Ramos (cell line): Measurements from ENCODE around the gene PPP1R12C.

Experiments
- in situ Hi-C: fragments of 300-500 bp; cut with MboI; formaldehyde crosslinking; loops from one replicate; pipeline ENCODE4 v1.14.3; 2022; ENCODE audit warnings: low sequenced_read_pairs; ENCODE audit not compliant: unreplicated experiment

PPP1R12C gene

GRCh38 chr19:55092423-55093318, 24.8 kb downstream of the PPP1R12C start:
- in situ Hi-C loops = no loop called here

GRCh38 chr19:55091955-55092354, 25.5 kb downstream of the PPP1R12C start:
- in situ Hi-C loops = no loop called here

- in situ Hi-C loops = no loop called here
Observed at GRCh38 chr19:55091126-55091910, 26.1 kb downstream of the PPP1R12C start.

GRCh38 chr19:55090564-55090963, 26.9 kb downstream of the PPP1R12C start:
- in situ Hi-C loops = no loop called here

- in situ Hi-C loops = no loop called here
Observed at GRCh38 chr19:55089342-55089944, 28.0 kb downstream of the PPP1R12C start.

GRCh38 chr19:55088543-55089341, 28.7 kb downstream of the PPP1R12C start:
- in situ Hi-C loops = no loop called here

GRCh38 chr19:55088021-55088451, 29.4 kb downstream of the PPP1R12C start:
- in situ Hi-C loops = no loop called here

GRCh38 chr19:55087542-55087901, 29.9 kb downstream of the PPP1R12C start:
- in situ Hi-C loops = no loop called here

- in situ Hi-C loops = no loop called here
Observed at GRCh38 chr19:55086730-55087541, 30.5 kb downstream of the PPP1R12C start.

GRCh38 chr19:55085923-55086715, 31.3 kb downstream of the PPP1R12C start:
- in situ Hi-C loops = no loop called here

GRCh38 chr19:55084416-55084815, 33.0 kb downstream of the PPP1R12C start:
- in situ Hi-C loops = no loop called here

GRCh38 chr19:55083004-55083850, 34.2 kb downstream of the PPP1R12C start:
- in situ Hi-C loops = no loop called here

GRCh38 chr19:55082020-55082851, 35.2 kb downstream of the PPP1R12C start:
- in situ Hi-C loops = no loop called here

- in situ Hi-C loops = no loop called here
Observed at GRCh38 chr19:55081770-55082019, 35.7 kb downstream of the PPP1R12C start.

- in situ Hi-C loops = no loop called here
Observed at GRCh38 chr19:55080968-55081769, 36.3 kb downstream of the PPP1R12C start.
